ENCODE data around the gene DTX3L.

GRCh38 chr3:122603056-122603455, 38.9 kb downstream of the DTX3L start:
- no peak for TF ChIP-seq TAF1 (IDR thresholded peaks at IDR 0.05; ENCODE audit: low read depth)
- TF ChIP-seq NFIC (IDR thresholded peaks at IDR 0.05): no peak
- TF ChIP-seq EP300 (IDR thresholded peaks at IDR 0.05; ENCODE audit: borderline replicate concordance): no peak
- no peak for TF ChIP-seq REST (IDR thresholded peaks at IDR 0.05; ENCODE audit: low read depth)
- TF ChIP-seq YY1 (IDR thresholded peaks at IDR 0.05; ENCODE audit: low read depth): no peak
- TF ChIP-seq CEBPB (IDR thresholded peaks at IDR 0.05): no peak
- TF ChIP-seq MAX (IDR thresholded peaks at IDR 0.05): no peak
- TF ChIP-seq TCF12 (IDR thresholded peaks at IDR 0.05; ENCODE audit: low read depth): no peak

Measured in Ishikawa (cell line).